A673 (cell line): ENCODE measurements around the gene ARPIN.
"Not testable (repeated sequence)": the region's sequence is repeated elsewhere in the genome, so short reads cannot be mapped to it uniquely, and the experiment has no call there.

Source experiments
- EZH2 ChIP-seq: fragments of 200-600 bp; sonication (generic); IDR thresholded peaks from 2 replicates; pipeline ENCODE4 v1.6.1; 2017; ENCODE audit warnings: borderline replicate concordance, low read depth, mild to moderate bottlenecking, mixed read lengths, antibody characterized with exemption, low read length; ENCODE audit not compliant: poor library complexity, severe bottlenecking
- TF ChIP-seq, protein P1 (sequence below): fragments of 300-800, 200-600 bp; sonication (generic); conservative IDR thresholded peaks from 2 replicates; pipeline ENCODE4 v1.5.1; 2017; ENCODE audit warnings: low read depth, mild to moderate bottlenecking, antibody characterized with exemption, low read length, moderate library complexity, mixed read lengths

DNA sequence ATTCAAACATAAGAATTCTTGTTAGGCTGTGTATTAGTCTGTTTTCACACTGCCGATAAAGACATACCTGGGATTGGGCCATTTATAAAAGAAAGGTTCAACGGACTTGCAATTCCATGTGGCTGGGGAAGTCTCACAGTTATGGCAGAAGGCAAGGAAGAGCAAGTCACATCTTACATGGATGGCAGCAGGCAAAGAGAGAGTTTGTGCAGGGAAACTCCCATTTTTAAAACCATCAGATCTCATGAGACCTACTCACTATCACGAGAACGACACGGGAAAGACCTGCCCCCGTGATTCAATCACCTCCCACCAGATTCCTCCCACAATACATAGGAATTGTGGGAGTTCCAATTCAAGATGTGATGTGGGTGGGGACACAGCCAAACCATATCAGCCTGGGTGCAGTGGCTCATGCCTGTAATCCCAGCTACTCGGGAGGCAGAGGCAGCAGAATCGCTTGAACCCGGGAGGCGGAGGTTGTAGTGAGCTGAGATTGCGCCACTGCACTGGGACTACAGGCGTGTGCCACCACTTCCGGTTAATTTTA, 42.8 kb upstream of the ARPIN start:
- TF ChIP-seq, protein P1, sequence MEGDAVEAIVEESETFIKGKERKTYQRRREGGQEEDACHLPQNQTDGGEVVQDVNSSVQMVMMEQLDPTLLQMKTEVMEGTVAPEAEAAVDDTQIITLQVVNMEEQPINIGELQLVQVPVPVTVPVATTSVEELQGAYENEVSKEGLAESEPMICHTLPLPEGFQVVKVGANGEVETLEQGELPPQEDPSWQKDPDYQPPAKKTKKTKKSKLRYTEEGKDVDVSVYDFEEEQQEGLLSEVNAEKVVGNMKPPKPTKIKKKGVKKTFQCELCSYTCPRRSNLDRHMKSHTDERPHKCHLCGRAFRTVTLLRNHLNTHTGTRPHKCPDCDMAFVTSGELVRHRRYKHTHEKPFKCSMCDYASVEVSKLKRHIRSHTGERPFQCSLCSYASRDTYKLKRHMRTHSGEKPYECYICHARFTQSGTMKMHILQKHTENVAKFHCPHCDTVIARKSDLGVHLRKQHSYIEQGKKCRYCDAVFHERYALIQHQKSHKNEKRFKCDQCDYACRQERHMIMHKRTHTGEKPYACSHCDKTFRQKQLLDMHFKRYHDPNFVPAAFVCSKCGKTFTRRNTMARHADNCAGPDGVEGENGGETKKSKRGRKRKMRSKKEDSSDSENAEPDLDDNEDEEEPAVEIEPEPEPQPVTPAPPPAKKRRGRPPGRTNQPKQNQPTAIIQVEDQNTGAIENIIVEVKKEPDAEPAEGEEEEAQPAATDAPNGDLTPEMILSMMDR = not testable (repeated sequence)
- TF ChIP-seq EZH2 = not testable (repeated sequence)
